GM21619 (cell line): Measurements from ENCODE around the gene TRIM72.
"Not testable (repeated sequence)": the region's sequence is repeated elsewhere in the genome, so short reads cannot be mapped to it uniquely, and the experiment has no call there.

Source experiments
- ATAC-seq: cut with Tn5 transposase; IDR thresholded peaks from one replicate; pipeline ENCODE4 v1.9.1; 2021; ENCODE audit not compliant: unreplicated experiment

Gene TRIM72

DNA sequence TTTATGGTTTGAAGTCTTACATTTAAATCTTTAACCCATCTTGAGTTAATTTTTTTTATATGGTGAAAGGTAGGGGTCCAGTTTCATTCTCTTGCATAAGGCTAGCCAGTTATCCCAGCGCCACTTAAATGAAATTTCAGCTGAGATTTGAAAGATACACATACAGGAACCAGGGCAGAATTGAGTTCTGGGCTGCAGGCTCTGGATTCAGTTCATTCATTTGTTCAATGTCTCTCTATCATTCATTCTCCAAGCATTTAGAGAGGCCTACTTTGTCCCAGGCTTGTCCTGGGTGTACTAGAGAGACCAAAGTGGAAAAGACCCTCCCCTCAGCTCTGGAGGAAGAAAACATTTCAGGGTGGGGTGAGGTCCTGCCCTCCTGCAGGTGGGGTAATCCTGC, 577 bp upstream of the TRIM72 start:
- ATAC-seq = no peak

GRCh38 chr16:31214708-31215286, 878 bp downstream of the TRIM72 start:
- ATAC-seq = no peak

DNA sequence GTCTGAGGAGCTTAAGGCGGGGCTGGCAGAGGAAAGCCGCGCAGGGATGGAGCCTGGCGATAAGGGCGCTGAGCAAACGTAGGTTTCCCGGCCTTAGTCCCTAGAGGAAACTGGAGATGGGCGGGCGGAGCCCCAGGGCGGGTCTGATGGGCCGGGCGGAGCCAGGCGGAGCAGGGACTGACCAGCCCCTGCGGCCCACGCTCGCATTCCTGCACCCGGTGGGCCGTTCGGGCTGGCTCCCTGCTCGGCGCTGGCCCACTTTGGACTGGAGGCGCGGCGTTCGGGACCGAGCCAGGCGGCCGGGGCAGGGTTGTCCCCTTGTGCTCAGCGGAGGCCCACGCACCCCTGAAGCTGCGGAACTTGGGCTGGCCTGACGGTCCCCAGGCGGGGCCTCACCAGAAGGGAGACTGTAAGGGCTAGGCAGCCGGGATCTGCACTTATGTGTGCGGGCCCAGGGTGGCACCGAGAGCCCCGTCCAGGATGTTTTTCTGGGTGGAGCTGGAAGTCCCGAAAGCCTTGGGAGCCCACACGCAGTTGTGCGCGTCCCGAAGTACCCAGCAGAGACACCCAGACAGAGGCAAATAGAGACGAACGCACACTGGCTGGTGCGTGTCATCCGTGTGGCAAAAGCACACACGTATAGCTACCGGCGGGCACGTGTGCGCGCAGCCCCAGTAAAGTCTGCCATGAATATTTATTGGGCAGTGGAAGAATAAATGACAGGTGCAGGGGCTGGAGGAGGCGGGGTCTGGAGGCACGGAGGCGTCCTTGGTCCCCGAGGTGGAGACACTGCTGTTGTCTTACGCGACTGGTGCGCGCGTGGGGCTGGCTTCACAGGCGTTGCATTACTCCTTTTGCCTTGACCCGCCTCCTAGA, 1.6 kb downstream of the TRIM72 start:
- ATAC-seq = no peak

GRCh38 chr16:31216422-31217135, 2.7 kb downstream of the TRIM72 start, which contains the start of gene PYDC1:
Gene PYDC1 (minus strand): TSS chr16:31217135. CDS start chr16:31217028, 107 bp downstream.
- no peak for ATAC-seq

GRCh38 chr16:31217136-31217530, 3.2 kb downstream of the TRIM72 start:
- ATAC-seq = no peak

- ATAC-seq = no peak
These were observed 5.3 kb downstream of the TRIM72 start for GRCh38 chr16:31219154-31219741.

DNA sequence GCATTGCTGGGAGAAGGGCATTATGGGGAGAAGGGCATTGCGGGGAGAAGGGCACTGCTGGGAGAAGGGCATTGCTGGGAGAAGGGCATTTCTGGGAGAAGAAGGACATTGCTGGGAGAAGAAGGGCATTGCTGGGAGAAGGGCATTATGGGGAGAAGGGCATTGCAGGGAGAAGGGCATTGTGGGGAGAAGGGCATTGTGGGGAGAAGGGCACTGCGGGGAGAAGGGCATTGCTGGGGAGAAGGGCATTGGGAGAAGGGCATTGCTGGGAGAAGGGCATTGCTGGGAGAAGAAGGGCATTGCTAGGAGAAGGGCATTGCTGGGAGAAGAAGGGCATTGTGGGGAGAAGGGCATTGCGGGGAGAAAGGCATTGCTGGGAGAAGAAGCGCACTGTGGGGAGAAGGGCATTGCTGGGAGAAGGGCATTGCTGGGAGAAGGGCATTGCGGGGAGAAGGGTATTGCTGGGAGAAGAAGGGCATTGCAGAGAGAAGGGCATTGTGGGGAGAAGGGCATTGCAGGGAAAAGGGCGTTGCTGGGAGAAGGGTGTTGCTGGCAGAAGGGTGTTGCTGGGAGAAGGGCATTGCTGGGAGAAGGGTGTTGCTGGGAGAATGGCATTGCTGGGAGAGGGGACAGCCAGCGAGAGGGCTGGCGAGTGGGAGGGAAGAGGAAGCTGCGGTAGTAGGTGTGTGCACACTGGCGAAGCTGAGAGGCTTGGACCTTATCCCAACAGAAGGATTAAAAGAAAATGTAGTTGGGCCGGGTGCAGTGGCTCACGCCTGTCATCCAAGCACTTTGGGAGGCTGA, 7.6 kb downstream of the TRIM72 start:
- no peak for ATAC-seq

DNA sequence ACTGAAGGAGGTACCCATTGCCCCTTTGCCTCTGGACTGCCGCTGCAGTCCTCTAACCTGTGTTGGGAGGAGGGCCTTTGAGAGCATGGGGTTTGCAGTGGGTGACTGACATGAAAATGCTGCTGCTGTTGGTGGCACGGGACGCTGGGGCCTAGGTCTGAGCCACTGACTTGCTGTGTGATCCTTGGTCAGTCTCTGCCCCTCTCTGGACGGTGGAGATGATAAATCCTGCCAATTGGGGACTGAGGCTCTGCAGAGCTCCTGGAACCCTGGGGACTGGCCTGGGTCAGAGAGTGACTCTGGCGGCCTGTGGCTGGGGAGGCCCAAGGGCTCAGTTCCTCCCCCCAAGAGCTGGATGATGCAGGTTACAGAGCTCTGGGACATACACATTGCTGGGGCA, 9.1 kb downstream of the TRIM72 start:
- no peak for ATAC-seq

GRCh38 chr16:31224092-31224955, 10.4 kb downstream of the TRIM72 start:
- ATAC-seq = no peak

DNA sequence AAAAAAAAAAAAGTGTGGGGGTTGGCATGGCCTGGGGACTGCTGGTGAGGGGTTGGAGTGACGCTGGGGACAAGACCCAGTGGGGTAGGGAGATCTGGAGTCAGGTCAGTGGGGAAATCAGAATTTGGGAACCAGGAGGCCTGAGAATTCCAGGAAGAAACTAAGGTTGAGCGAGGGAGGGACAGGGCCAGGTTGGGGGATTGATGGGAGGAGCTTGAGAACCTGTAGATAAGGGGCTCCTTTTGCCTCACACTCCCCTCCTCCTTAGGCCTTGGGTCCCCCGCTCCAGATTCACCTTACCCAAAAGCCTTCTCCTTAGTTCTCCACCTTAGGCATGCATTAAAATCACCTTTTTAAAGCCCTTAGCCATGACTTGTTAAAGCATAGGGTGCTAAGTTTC, 11.3 kb downstream of the TRIM72 start:
- ATAC-seq = no peak

DNA sequence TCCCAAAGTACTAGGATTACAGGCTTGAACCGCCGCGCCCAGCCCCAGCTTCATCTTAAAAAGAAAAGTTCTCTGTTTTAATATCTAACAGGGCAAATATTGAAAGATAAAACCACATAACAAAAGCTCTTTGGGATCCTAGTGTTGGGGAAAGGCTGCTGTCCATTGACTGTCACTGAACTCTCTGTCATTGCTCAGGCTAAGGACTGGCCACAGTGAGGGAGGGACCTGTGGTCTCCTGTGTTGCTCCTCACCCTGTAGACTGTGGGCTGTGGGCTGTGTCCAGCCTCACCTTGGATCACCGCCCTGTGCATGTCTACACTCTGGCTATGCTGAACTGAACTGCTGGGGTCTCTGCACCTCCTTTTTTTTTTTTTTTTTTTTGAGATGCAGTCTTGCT, 14.3 kb downstream of the TRIM72 start:
- ATAC-seq = no peak

- ATAC-seq = no peak
These were observed 15.6 kb downstream of the TRIM72 start for GRCh38 chr16:31229501-31229900.

- no peak for ATAC-seq
These were observed 24.1 kb downstream of the TRIM72 start for GRCh38 chr16:31238041-31238440.

GRCh38 chr16:31242206-31242605, 28.3 kb downstream of the TRIM72 start:
- no peak for ATAC-seq

DNA sequence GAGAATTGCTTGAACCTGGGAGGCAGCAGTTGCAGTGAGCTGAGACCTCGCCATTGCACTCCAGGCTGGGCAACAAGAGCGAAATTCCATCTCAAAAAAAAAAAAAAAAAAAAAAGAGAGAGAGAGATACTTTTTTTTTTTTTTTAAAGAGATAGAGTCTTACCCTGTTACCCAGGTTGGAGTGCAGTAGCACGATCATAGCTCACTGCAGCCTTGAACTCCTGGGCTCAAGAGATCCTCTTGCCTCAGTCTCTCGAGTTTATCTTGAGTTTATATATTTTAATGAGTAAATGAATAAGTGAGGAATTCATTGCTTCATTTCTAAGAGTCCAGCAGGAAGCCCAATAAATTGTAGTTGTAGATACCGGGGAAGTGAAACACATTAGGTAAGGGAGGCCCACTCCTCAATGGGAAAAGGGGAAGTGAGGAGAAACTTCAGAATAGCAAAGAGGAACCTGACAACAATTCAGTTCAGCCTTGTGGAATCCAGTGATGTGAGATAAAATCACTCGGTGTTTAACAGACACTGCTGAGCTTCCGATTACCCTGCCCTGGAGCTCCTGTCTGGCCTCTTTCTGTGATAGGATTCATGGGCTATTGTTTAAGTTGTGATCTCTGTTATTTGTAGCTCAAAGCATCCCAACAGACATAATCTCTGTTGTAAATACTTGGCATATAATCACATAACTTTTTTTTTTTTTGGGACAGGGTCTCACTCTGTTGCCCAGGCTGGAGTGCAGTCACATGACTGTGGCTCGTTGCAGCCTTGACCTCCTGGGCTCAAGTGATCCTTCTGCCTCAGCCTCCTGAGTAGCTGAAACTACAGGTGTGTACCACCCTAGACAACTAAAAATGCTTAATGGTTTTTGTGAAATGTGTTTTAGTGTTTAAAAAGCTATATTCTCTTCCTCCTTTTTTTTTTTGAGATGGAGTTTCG, 30.1 kb downstream of the TRIM72 start:
- ATAC-seq = no peak

DNA sequence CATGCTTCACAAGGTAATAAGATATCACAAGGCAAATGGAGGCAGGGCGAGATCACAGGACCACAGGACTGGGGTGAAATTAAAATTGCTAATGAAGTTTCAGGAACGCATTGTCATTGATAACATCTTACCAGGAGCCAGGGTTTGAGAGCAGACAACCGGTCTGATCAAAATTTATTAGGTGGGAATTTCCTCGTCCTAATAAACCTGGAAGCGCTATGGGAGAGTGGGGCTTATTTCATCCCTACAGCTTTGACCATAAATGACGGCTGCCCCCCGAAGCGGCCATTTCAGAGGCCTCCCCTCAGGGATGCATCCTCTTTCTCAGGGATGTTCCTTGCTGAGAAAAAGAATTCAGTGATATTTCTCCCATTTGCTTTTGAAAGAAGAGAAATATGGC, 31.7 kb downstream of the TRIM72 start:
- not testable (repeated sequence) for ATAC-seq

DNA sequence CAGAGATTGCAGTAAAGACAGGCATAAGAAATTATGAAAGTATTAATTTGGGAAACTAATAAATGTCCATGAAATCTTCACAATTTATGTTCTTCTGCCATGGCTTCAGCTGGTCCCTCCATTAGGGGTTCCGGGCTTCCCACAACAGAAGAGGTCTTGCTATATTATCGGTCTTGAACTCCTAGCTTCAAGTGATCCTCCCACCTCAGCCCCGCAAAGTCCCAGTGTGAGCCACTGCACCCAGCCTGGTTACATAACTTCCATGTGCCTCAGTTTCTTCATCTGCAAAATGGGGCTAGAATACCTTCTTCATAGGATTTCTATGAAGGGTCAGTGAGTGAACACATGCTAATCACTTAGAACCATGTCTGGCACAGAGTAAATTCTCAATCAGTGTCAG, 32.4 kb downstream of the TRIM72 start:
- ATAC-seq = no peak

GRCh38 chr16:31248344-31248743, 34.4 kb downstream of the TRIM72 start:
- ATAC-seq = no peak
